ENCODE results near the gene FGFR4. TPM values are rescaled to one million over a fixed set of nuclear protein-coding genes. Genes with fewer than 3 reads are reported as not detected.

The FGFR4 gene
- total RNA-seq, 1 donor from 2014 or later, result 0.79 TPM

- DNase-seq (ENCODE audit: low read depth), result no peak
- TF ChIP-seq, protein P1, sequence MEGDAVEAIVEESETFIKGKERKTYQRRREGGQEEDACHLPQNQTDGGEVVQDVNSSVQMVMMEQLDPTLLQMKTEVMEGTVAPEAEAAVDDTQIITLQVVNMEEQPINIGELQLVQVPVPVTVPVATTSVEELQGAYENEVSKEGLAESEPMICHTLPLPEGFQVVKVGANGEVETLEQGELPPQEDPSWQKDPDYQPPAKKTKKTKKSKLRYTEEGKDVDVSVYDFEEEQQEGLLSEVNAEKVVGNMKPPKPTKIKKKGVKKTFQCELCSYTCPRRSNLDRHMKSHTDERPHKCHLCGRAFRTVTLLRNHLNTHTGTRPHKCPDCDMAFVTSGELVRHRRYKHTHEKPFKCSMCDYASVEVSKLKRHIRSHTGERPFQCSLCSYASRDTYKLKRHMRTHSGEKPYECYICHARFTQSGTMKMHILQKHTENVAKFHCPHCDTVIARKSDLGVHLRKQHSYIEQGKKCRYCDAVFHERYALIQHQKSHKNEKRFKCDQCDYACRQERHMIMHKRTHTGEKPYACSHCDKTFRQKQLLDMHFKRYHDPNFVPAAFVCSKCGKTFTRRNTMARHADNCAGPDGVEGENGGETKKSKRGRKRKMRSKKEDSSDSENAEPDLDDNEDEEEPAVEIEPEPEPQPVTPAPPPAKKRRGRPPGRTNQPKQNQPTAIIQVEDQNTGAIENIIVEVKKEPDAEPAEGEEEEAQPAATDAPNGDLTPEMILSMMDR (IDR thresholded peaks at IDR 0.05; ENCODE audit: insufficient read depth, low read length, severe bottlenecking), result no peak
- H3K27me3 ChIP-seq (ENCODE audit: control insufficient read depth, insufficient read depth, low read length), result no peaks in the 10 kb centered on the region
- H3K36me3 ChIP-seq (ENCODE audit: control insufficient read depth, insufficient read depth, low read length), result no peaks in the 10 kb centered on the region
- FAIRE-seq, result no peak
- no peak overlapping the region for H3K4me3 ChIP-seq (ENCODE audit: low read depth, low read length)
Observed at GRCh38 chr5:177084175-177084574, 2.5 kb upstream of the FGFR4 start.

- no peak for FAIRE-seq
- Histone ChIP-seq H3K27me3 (ENCODE audit: control insufficient read depth, insufficient read depth, low read length) (no peaks in the 10 kb centered on the region), H3K4me3 (ENCODE audit: low read depth, low read length) (no peak overlapping the region)
Observed at GRCh38 chr5:177085985-177086653, 596 bp upstream of the FGFR4 start.

DNA sequence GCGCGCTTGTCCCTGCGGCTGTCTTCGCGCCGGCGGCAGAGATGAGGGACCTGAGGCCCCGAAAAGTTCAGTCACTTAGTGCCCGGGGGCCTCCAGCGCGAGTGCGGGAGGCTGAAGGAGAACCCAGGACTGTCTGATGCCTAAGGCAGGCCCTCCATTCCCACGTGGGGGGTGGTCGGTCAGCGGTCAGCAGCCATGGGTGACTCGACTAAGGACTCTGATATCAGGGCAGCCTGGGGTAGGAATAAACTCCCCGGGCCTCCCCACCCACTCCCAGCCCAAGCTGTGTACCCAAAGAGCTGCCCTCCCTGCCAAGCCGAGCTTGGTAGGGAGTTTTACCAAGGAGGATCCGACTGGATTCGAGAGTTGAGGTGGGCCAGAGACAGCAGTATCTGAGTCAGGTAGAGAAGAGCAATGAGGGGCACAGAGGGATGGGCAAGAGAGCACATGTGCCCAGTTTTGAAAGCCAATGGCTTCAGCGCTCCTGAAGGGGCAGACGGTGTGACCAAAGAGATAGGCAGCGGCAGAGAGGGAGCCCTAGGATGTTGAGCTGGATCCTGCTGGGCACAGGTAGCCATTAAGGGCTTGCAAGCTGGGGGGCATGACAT lies 787 bp downstream of the FGFR4 start:
- TF ChIP-seq, protein P1 (IDR thresholded peaks at IDR 0.05; ENCODE audit: insufficient read depth, low read length, severe bottlenecking), result no peak
- Histone ChIP-seq H3K4me3 (ENCODE audit: low read depth, low read length) (peak overlapping the region; percentile 39), H3K36me3 (ENCODE audit: control insufficient read depth, insufficient read depth, low read length) (no peaks in the 10 kb centered on the region), H3K27me3 (ENCODE audit: control insufficient read depth, insufficient read depth, low read length) (no peaks in the 10 kb centered on the region)
- no peak for FAIRE-seq
- DNase-seq (ENCODE audit: low read depth), result no peak

More at GRCh38 chr5:177085985-177086653, 596 bp upstream of the FGFR4 start:
- peak; percentile 35 for DNase-seq (ENCODE audit: low read depth)
- no peaks in the 10 kb centered on the region for H3K36me3 ChIP-seq (ENCODE audit: control insufficient read depth, insufficient read depth, low read length)
- TF ChIP-seq, protein P1 (IDR thresholded peaks at IDR 0.05; ENCODE audit: insufficient read depth, low read length, severe bottlenecking), result no peak

DNA sequence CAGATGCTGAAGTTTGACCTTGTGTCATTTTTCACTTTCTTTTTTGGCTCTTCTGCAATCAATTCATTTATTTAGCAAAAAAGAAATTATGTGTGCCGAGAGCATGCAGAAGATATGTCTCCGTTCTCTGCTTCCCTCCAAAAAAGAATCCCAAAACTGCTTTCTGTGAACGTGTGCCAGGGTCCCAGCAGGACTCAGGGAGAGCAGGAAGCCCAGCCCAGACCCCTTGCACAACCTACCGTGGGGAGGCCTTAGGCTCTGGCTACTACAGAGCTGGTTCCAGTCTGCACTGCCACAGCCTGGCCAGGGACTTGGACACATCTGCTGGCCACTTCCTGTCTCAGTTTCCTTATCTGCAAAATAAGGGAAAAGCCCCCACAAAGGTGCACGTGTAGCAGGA lies 2.4 kb downstream of the FGFR4 start:
- no peak for DNase-seq (ENCODE audit: low read depth)
- Histone ChIP-seq H3K4me3 (ENCODE audit: low read depth, low read length) (no peak overlapping the region), H3K36me3 (ENCODE audit: control insufficient read depth, insufficient read depth, low read length) (no peaks in the 10 kb centered on the region), H3K27me3 (ENCODE audit: control insufficient read depth, insufficient read depth, low read length) (no peaks in the 10 kb centered on the region)
- TF ChIP-seq, protein P1 (IDR thresholded peaks at IDR 0.05; ENCODE audit: insufficient read depth, low read length, severe bottlenecking), result no peak
- FAIRE-seq, result no peak

DNA sequence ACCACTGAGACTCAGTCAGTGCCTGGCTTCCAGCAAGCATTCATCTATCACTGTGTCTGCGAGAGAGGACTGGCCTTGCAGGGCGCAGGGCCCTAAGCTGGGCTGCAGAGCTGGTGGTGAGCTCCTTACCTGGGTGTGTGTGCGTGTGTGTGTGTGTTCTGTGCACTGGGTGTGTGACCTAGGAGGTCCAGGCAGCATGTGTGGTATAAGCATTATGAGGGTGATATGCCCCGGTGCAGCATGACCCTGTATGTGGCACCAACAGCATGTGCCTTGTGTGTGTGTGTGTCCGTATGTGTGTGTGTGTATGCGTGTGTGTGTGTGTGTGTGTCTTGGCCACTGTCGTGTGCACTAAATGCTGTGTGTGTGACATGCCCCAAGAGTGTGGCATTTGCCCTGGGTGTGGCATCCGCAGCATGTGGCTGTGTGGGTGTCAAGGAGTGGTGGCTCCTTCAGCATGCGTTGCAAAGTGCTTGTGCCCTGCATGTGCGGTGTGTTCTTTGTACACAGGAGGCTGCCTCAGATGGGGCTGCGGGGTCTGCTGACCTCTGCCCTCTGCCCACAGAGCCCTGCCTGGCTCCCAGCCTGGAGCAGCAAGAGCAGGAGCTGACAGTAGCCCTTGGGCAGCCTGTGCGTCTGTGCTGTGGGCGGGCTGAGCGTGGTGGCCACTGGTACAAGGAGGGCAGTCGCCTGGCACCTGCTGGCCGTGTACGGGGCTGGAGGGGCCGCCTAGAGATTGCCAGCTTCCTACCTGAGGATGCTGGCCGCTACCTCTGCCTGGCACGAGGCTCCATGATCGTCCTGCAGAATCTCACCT lies 3.3 kb downstream of the FGFR4 start:
- TF ChIP-seq, protein P1 (IDR thresholded peaks at IDR 0.05; ENCODE audit: insufficient read depth, low read length, severe bottlenecking), result no peak
- DNase-seq (ENCODE audit: low read depth), result no peak
- H3K27me3 ChIP-seq (ENCODE audit: control insufficient read depth, insufficient read depth, low read length), result no peaks in the 10 kb centered on the region
- no peaks in the 10 kb centered on the region for H3K36me3 ChIP-seq (ENCODE audit: control insufficient read depth, insufficient read depth, low read length)
- no peak overlapping the region for H3K4me3 ChIP-seq (ENCODE audit: low read depth, low read length)
- peak; percentile 81 for FAIRE-seq
